Esophagus muscularis mucosa (tissue), 4 donors: ENCODE results near the gene CACNA2D2. TPM values are rescaled to one million over a fixed set of nuclear protein-coding genes. Genes with fewer than 3 reads are reported as not detected.

ENCODE experiments used
- DNase-seq: peaks from one replicate; pipeline ENCODE4 v3.0.0-alpha.2; 2017; ENCODE audit errors: extremely low spot score
- H3K27ac ChIP-seq, 4 donors: fragments of 200-600 bp; sonication (generic); replicated peaks in 1 of 4; 1 replicate in 3 of 4; 2 replicates in 1 of 4; pipeline ENCODE4 v1.5.1; 2016 to 2019; ENCODE audit warnings: mild to moderate bottlenecking in 1 of 4
- H3K27me3 ChIP-seq, 4 donors: fragments of 200-600 bp; sonication (generic); one replicate each; pipeline versions ENCODE4 v1.5.1 to v1.6.0; 2016 to 2019
- H3K36me3 ChIP-seq, 4 donors: fragments of 200-600 bp; sonication (generic); one replicate each; pipeline ENCODE4 v1.5.1; 2016 to 2019
- H3K4me1 ChIP-seq, 4 donors: fragments of 200-600 bp; sonication (generic); one replicate each; pipeline ENCODE4 v1.5.1; 2016 to 2019
- H3K4me3 ChIP-seq, 4 donors: fragments of 200-600 bp; sonication (generic); 1 replicate in 2 of 4; 2 replicates in 2 of 4; pipeline ENCODE4 v1.5.1; 2016 to 2019; ENCODE audit warnings: mild to moderate bottlenecking in 4 of 4, moderate library complexity in 1 of 4
- H3K9me3 ChIP-seq, 4 donors: fragments of 200-600 bp; sonication (generic); 1 replicate in 3 of 4; 2 replicates in 1 of 4; pipeline ENCODE4 v1.5.1; 2016 to 2019
- CTCF ChIP-seq, 3 experiments: fragments of 200-600 bp in 2 of 3; fragments of 450-650 bp in 1 of 3; sonication (generic) in 2 of 3; IDR thresholded peaks; one replicate each; pipeline ENCODE4 v1.5.1; 2017 to 2019; ENCODE audit warnings: antibody characterized with exemption in 3 of 3, mild to moderate bottlenecking in 2 of 3, moderate library complexity in 1 of 3
- EP300 ChIP-seq: sonication (generic); formaldehyde crosslinking; IDR thresholded peaks from one replicate; pipeline ENCODE4 v1.6.1; 2017; ENCODE audit warnings: antibody characterized with exemption
- POLR2A ChIP-seq: fragments of 450-650 bp; IDR thresholded peaks from one replicate; pipeline ENCODE4 v1.6.1; 2017; ENCODE audit warnings: antibody characterized with exemption, moderate library complexity, mild to moderate bottlenecking, low read depth
- POLR2AphosphoS5 ChIP-seq, 2 donors: sonication (generic); formaldehyde crosslinking; IDR thresholded peaks; one replicate each; pipeline ENCODE4 v1.6.1; 2017; ENCODE audit warnings: antibody characterized with exemption in 2 of 2
- WGBS: methylation state at CpG from one replicate; pipeline ENCODE4 v1.1.5; 2018; 5-methylcytosine and 5-hydroxymethylcytosine counted together
- intact Hi-C: fragments of 100-400 bp; cut with DNase I; formaldehyde crosslinking; loops from one replicate; pipeline ENCODE4 v1.15.1; 2023
- total RNA-seq, 4 donors: library from RNA; depleted of rRNA; stranded (reverse); fragments of >200 nt; gene quantifications; one replicate each; pipeline versions ENCODE4 v1.1.0 to v1.2.1, GENCODE V29; 2016

CACNA2D2 gene
- total RNA-seq, 4 donors from 2014 or later: 0.84 to 2.8 (median 1.1) TPM

GRCh38 chr3:50350527-50351322 lies 152.7 kb downstream of the CACNA2D2 start, which contains the start of the genes CYB561D2 and NPRL2:
Gene CYB561D2, plus strand, starts transcription at chr3:50350862. Its CDS starts 572 bp downstream, at chr3:50351434.
Gene NPRL2, minus strand, starts transcription at chr3:50350775. Its CDS starts 123 bp downstream, at chr3:50350652.
- H3K9me3 ChIP-seq: no peaks in the 10 kb centered on the region
- H3K27me3 ChIP-seq: no peaks in the 10 kb centered on the region
- peak within 1 kb of the TSS; percentile 71 to 97 (median 74) for H3K4me3 ChIP-seq
- no CpG with 5 or more reads among the region's 64 CpGs for WGBS
- intact Hi-C loops: no loop called here
- peaks cover 41 to 74% (median 55%) of the 10 kb centered on the region in 4 donors for H3K4me1 ChIP-seq
- peak; percentile 94 for TF ChIP-seq POLR2AphosphoS5 (IDR thresholded peaks at IDR 0.05)
- peak in 2 of 3 experiments; percentile 2 to 10 for TF ChIP-seq CTCF (IDR thresholded peaks at IDR 0.05)
- peak; percentile 32 for TF ChIP-seq POLR2A
- TF ChIP-seq EP300: no peak
- peaks cover 14 to 52% (median 44%) of the 10 kb centered on the region in 4 donors for H3K36me3 ChIP-seq
- DNase-seq: peak; percentile 98
- peak within 1 kb of the TSS; percentile 87 to 96 (median 91) for H3K27ac ChIP-seq

DNA sequence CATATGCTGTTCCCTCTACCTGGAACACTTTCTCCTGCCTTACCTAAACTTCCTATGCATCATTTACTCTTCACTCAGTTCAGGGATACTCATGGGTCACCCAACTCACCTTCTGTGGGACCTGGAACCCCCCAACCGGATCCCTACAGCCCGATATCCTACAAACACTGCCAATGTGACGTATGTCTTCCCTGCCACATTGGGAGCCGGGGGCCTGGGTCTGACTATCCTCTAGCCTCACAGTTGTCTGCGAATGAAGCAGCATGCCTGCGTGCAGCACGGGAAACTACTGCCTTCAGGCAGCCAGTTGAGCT lies 153.3 kb downstream of the CACNA2D2 start:
- H3K36me3 ChIP-seq: peaks cover 14 to 46% (median 39%) of the 10 kb centered on the region in 4 donors
- H3K9me3 ChIP-seq: no peaks in the 10 kb centered on the region
- TF ChIP-seq CTCF (IDR thresholded peaks at IDR 0.05) (no peak), EP300 (no peak), POLR2A (no peak), POLR2AphosphoS5 (IDR thresholded peaks at IDR 0.05) (no peak)
- peak overlapping the region; percentile 87 to 96 (median 91) for H3K27ac ChIP-seq
- H3K4me1 ChIP-seq: peaks cover 43 to 74% (median 55%) of the 10 kb centered on the region in 4 donors
- H3K27me3 ChIP-seq: peaks cover 0 to 3% (median 0%) of the 10 kb centered on the region in 4 donors
- 13% methylated on average over 4 of the region's 7 CpGs for WGBS
- peak overlapping the region; percentile 71 to 97 (median 74) for H3K4me3 ChIP-seq
- intact Hi-C loops: no loop called here
- DNase-seq: no peak

DNA sequence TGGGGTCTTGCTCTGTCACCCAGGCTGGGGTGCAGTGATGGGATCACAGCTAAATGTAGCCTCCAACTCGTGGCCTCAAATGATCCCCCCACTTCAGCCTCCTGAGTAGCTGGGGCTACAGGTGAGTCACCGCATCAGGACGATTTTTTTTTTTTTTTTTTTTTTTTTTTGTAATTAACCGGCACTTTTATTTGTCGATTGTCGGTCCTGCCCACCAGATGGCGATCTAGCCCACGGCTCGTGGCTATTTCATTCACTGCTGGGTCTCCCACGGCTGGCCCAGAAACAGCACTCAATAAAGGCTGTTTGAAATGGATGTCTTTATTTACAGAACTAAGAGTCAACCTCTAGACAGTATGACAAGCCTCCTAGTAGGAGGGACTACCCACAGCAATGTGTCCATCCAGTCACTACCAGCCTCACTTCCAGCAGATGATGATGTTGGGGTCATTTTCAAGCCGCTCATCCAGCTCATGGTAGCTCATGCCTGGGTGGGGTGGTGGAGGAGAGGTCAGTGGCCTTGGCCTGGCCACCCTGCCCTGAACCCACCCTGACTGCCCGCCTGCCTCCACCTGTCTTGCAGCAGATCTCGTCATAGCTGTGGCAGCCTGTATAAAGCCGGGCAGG lies 156.1 kb downstream of the CACNA2D2 start:
- H3K4me3 ChIP-seq: no peak overlapping the region
- peaks cover 0 to 20% (median 13%) of the 10 kb centered on the region in 4 donors for H3K36me3 ChIP-seq
- WGBS: 23% methylated on average over 13 of the region's 14 CpGs
- intact Hi-C loops: loop anchor here (2.0 kb wide), 1 partner anchor 196 kb away; no protein-coding TSS in a partner anchor
- peaks cover 0 to 3% (median 0%) of the 10 kb centered on the region in 4 donors for H3K27me3 ChIP-seq
- DNase-seq: no peak
- TF ChIP-seq POLR2A: no peak
- TF ChIP-seq CTCF (IDR thresholded peaks at IDR 0.05): peak; percentile 50 to 54 (median 52)
- no peak for TF ChIP-seq POLR2AphosphoS5 (IDR thresholded peaks at IDR 0.05)
- H3K9me3 ChIP-seq: no peaks in the 10 kb centered on the region
- H3K27ac ChIP-seq: peak overlapping the region in 1 of 4 donors; percentile 60
- peaks cover 42 to 57% (median 55%) of the 10 kb centered on the region in 4 donors for H3K4me1 ChIP-seq

DNA sequence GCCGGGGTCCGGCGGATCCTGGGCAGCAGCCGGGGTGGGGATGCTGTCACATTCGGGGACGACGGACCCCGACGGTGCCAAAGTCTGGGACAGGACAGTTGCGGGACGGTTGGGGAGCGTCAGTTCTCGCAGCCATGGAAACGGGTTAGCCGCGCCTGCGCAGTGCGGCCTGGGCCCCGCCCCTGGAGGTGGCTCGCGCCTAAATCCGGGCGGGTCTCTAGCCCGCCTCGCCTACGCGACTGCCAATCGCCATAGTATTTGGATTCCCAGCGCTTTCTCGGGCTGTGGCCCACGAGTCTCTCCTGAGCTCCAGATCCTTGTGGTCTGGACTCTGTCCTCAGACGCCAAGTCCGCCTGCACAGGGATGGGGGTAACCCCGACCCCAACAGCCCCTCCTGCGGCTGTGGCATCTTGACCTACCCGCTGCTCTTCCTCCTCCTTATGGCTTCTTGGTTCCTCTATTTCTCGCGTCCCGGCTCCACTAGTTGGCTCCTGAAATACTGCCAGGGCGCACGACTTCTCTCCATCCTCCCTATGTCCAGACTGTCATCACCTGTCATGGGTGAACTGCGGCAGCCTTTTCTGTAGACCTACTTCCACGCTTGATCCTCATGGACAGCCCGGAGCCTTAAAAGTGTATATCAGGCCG lies 157.7 kb downstream of the CACNA2D2 start, which contains the start of gene ZMYND10:
ZMYND10 (minus strand) TSS at position 147 of the 649 bp plus-strand sequence. CDS start 153 bp downstream, outside the sequence.
- H3K36me3 ChIP-seq: peaks cover 0 to 20% (median 13%) of the 10 kb centered on the region in 4 donors
- 26% methylated on average over 17 of the region's 45 CpGs for WGBS
- peak in 1 of 2 donors; percentile 12 for TF ChIP-seq POLR2AphosphoS5 (IDR thresholded peaks at IDR 0.05)
- TF ChIP-seq EP300: no peak
- no peak within 1 kb of the TSS for H3K27ac ChIP-seq
- H3K4me3 ChIP-seq: peak within 1 kb of the TSS; percentile 33 to 57 (median 40)
- peaks cover 0 to 3% (median 0%) of the 10 kb centered on the region in 4 donors for H3K27me3 ChIP-seq
- no peaks in the 10 kb centered on the region for H3K9me3 ChIP-seq
- no peak for DNase-seq
- peaks cover 41 to 59% (median 56%) of the 10 kb centered on the region in 4 donors for H3K4me1 ChIP-seq
- intact Hi-C loops: loop anchor here (2.0 kb wide), 1 partner anchor 197 kb away; no protein-coding TSS in a partner anchor
